GM12892 (cell line): ENCODE measurements around the gene VMAC.

ENCODE experiments used
- DNase-seq: peaks from one replicate; pipeline ENCODE4 v3.0.0; 2011; ENCODE audit not compliant: insufficient read length
- FAIRE-seq: peaks from 2 replicates; lab custom pipeline; 2011; peaks lifted over from hg19 to GRCh38; lab: Jason Lieb, UNC
- POLR2A ChIP-seq: IDR thresholded peaks from 2 replicates; pipeline ENCODE4 v1.6.1; 2011; ENCODE audit warnings: low read depth, low read length, control low read depth
- POLR2AphosphoS5 ChIP-seq: IDR thresholded peaks from 2 replicates; pipeline ENCODE4 v1.6.1; 2011; ENCODE audit warnings: low read depth, low read length, control low read depth
- TAF1 ChIP-seq: IDR thresholded peaks from 2 replicates; pipeline ENCODE4 v1.6.1; 2011; ENCODE audit warnings: low read depth, mild to moderate bottlenecking, control low read depth, low read length, borderline replicate concordance

The VMAC gene

GRCh38 chr19:5897189-5897969 is 7.3 kb upstream of the VMAC start:
- TF ChIP-seq POLR2AphosphoS5 (no peak), POLR2A (no peak), TAF1 (no peak)
- DNase-seq (no peak), FAIRE-seq (no peak)

GRCh38 chr19:5899728-5900526 is 4.7 kb upstream of the VMAC start:
- TF ChIP-seq POLR2AphosphoS5 = 0 out of 2 replicates have a peak, but pooled peaks have one; percentile 17
- no peak for TF ChIP-seq TAF1
- TF ChIP-seq POLR2A = no peak
- no peak for DNase-seq
- FAIRE-seq = no peak

- FAIRE-seq = no peak
- no peak for TF ChIP-seq POLR2AphosphoS5
- TF ChIP-seq POLR2A = no peak
- no peak for TF ChIP-seq TAF1
- DNase-seq = no peak
Observed at GRCh38 chr19:5900976-5901375, 3.7 kb upstream of the VMAC start.

- FAIRE-seq (no peak), DNase-seq (no peak)
- no peak for TF ChIP-seq TAF1
- no peak for TF ChIP-seq POLR2A
- no peak for TF ChIP-seq POLR2AphosphoS5
Observed at GRCh38 chr19:5903056-5903623, 1.5 kb upstream of the VMAC start.

GRCh38 chr19:5903624-5904351 is 884 bp upstream of the VMAC start, which contains the start of gene NDUFA11:
Gene NDUFA11 (minus strand): TSS chr19:5903790. CDS start chr19:5903708, 82 bp downstream.
- DNase-seq (peak; percentile 96), FAIRE-seq (peak; percentile 100)
- TF ChIP-seq POLR2A (peak; percentile 84), TAF1 (peak; percentile 59; the same call in 1 of the 2 replicates), POLR2AphosphoS5 (peak; percentile 73; the same call in 1 of the 2 replicates)

GRCh38 chr19:5905114-5905778 is 574 bp downstream of the VMAC start:
- TF ChIP-seq TAF1 = no peak
- no peak for TF ChIP-seq POLR2A
- no peak for TF ChIP-seq POLR2AphosphoS5
- DNase-seq (no peak), FAIRE-seq (no peak)

GRCh38 chr19:5907241-5907640 is 2.6 kb downstream of the VMAC start:
- no peak for TF ChIP-seq POLR2A
- TF ChIP-seq TAF1 = no peak
- TF ChIP-seq POLR2AphosphoS5 = no peak
- DNase-seq = no peak
- FAIRE-seq = no peak

- no peak for DNase-seq
- TF ChIP-seq TAF1 (no peak), POLR2A (no peak), POLR2AphosphoS5 (no peak)
- FAIRE-seq = no peak
Observed at GRCh38 chr19:5908773-5909442, 4.2 kb downstream of the VMAC start.

GRCh38 chr19:5910638-5910907 is 5.9 kb downstream of the VMAC start:
- TF ChIP-seq POLR2A (no peak), TAF1 (no peak), POLR2AphosphoS5 (no peak)

GRCh38 chr19:5911366-5911765 is 6.7 kb downstream of the VMAC start:
- TF ChIP-seq POLR2AphosphoS5 = no peak
- TF ChIP-seq TAF1 = no peak
- TF ChIP-seq POLR2A = no peak
- DNase-seq (no peak), FAIRE-seq (no peak)

More at GRCh38 chr19:5910638-5910907, 5.9 kb downstream of the VMAC start:
- DNase-seq (no peak), FAIRE-seq (no peak)
